GM12875 (cell line): ENCODE measurements around the gene AK5.

ENCODE experiments used
- H3K4me3 ChIP-seq: one replicate; pipeline ENCODE4 v1.5.1; 2011; ENCODE audit warnings: low read depth, low read length, control low read depth
- CTCF ChIP-seq: IDR thresholded peaks from 2 replicates; pipeline ENCODE4 v1.5.1; 2011; ENCODE audit warnings: low read depth, mild to moderate bottlenecking, control low read depth, inconsistent platforms, low read length, moderate library complexity, borderline replicate concordance; ENCODE audit not compliant: insufficient read depth

Gene AK5

GRCh38 chr1:77605246-77606026 is 323.6 kb downstream of the AK5 start:
- no peak for TF ChIP-seq CTCF
- no peak overlapping the region for H3K4me3 ChIP-seq

- TF ChIP-seq CTCF: no peak
- H3K4me3 ChIP-seq: no peak overlapping the region
Observed at GRCh38 chr1:77608893-77609292, 327.1 kb downstream of the AK5 start.
